Gastroesophageal sphincter (tissue), 3 donors: ENCODE measurements around the gene PTTG1.

Experiments
- CTCF ChIP-seq, 4 experiments: fragments of 200-600 bp in 2 of 4; fragments of 450-650 bp in 2 of 4; sonication (generic) in 1 of 4; IDR thresholded peaks; one replicate each; pipeline ENCODE4 v1.5.1; 2017 to 2019; ENCODE audit warnings: antibody characterized with exemption in 4 of 4, mild to moderate bottlenecking in 2 of 4, moderate library complexity in 2 of 4
- POLR2A ChIP-seq, 2 donors: fragments of 450-650 bp; IDR thresholded peaks; one replicate each; pipeline ENCODE4 v1.6.1; 2017; ENCODE audit warnings: antibody characterized with exemption in 2 of 2, mild to moderate bottlenecking in 2 of 2, moderate library complexity in 1 of 2
- POLR2AphosphoS5 ChIP-seq: sonication (generic); formaldehyde crosslinking; IDR thresholded peaks from one replicate; pipeline ENCODE4 v1.6.1; 2017; ENCODE audit warnings: antibody characterized with exemption

- TF ChIP-seq CTCF (IDR thresholded peaks at IDR 0.05) (no peak), POLR2A (IDR thresholded peaks at IDR 0.05) (no peak), POLR2AphosphoS5 (no peak)
Observed at GRCh38 chr5:160376416-160376815, 45.2 kb upstream of the PTTG1 start.
